PFSK-1 (cell line): ENCODE results near the gene ATP6V0A1.
A peak's percentile ranks its signal among the peaks of the same experiment; 100 is the strongest.

Experiments
- FOXP2 ChIP-seq: optimal IDR thresholded peaks from 2 replicates; pipeline ENCODE3; 2011; ENCODE audit warnings: borderline replicate concordance, control low read depth, inconsistent platforms; ENCODE audit not compliant: insufficient read depth; ENCODE audit errors: extremely low read length, extremely low read depth
- POLR2AphosphoS5 ChIP-seq: IDR thresholded peaks from 2 replicates; pipeline ENCODE4 v1.6.1; 2012; ENCODE audit warnings: low read depth, mild to moderate bottlenecking, control low read depth, low read length, moderate library complexity
- SIN3A ChIP-seq: IDR thresholded peaks from 2 replicates; pipeline ENCODE4 v1.6.1; 2012; ENCODE audit warnings: mild to moderate bottlenecking, low read length, moderate library complexity, borderline replicate concordance; ENCODE audit not compliant: insufficient read depth
- TAF1 ChIP-seq: IDR thresholded peaks from 2 replicates; pipeline ENCODE4 v1.6.1; 2012; ENCODE audit warnings: low read length, control low read depth, borderline replicate concordance; ENCODE audit not compliant: insufficient read depth
- TF ChIP-seq, protein P1 (sequence below), 2 experiments: IDR thresholded peaks; 2 replicates each; pipeline versions ENCODE4 v1.6.1 to v1.8.0; 2011 to 2012; ENCODE audit warnings: low read depth in 2 of 2, low read length in 2 of 2, control low read depth in 1 of 2, inconsistent platforms in 1 of 2, mild to moderate bottlenecking in 1 of 2, moderate library complexity in 1 of 2; ENCODE audit not compliant: insufficient read depth in 1 of 2

Gene ATP6V0A1

DNA sequence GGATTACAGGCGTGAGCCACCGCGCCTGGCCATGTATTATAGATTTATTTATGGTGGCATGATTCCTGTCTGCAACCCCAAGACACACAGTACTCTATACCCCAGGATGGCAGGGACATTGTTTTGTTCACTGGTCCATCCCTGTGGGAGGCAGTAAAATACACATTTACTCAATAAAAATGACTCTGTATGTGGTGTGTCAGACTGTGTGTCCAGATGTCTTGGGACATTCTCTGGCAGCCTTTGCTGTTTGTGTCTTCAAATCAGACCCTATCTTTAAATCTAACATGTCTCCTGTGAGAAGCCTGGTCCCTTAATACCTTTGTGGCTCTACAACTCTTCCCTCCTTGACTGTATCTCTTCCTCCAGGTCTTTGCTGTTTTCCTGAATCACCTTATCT lies 101.6 kb downstream of the ATP6V0A1 start:
- TF ChIP-seq TAF1 (no peak), POLR2AphosphoS5 (no peak), SIN3A (no peak), FOXP2 (no peak)
- TF ChIP-seq, protein P1, sequence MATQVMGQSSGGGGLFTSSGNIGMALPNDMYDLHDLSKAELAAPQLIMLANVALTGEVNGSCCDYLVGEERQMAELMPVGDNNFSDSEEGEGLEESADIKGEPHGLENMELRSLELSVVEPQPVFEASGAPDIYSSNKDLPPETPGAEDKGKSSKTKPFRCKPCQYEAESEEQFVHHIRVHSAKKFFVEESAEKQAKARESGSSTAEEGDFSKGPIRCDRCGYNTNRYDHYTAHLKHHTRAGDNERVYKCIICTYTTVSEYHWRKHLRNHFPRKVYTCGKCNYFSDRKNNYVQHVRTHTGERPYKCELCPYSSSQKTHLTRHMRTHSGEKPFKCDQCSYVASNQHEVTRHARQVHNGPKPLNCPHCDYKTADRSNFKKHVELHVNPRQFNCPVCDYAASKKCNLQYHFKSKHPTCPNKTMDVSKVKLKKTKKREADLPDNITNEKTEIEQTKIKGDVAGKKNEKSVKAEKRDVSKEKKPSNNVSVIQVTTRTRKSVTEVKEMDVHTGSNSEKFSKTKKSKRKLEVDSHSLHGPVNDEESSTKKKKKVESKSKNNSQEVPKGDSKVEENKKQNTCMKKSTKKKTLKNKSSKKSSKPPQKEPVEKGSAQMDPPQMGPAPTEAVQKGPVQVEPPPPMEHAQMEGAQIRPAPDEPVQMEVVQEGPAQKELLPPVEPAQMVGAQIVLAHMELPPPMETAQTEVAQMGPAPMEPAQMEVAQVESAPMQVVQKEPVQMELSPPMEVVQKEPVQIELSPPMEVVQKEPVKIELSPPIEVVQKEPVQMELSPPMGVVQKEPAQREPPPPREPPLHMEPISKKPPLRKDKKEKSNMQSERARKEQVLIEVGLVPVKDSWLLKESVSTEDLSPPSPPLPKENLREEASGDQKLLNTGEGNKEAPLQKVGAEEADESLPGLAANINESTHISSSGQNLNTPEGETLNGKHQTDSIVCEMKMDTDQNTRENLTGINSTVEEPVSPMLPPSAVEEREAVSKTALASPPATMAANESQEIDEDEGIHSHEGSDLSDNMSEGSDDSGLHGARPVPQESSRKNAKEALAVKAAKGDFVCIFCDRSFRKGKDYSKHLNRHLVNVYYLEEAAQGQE (IDR thresholded peaks at IDR 0.05; ENCODE audit: insufficient read depth in 1 of 2, low read depth in 2 of 2, low read length in 2 of 2): no peak

DNA sequence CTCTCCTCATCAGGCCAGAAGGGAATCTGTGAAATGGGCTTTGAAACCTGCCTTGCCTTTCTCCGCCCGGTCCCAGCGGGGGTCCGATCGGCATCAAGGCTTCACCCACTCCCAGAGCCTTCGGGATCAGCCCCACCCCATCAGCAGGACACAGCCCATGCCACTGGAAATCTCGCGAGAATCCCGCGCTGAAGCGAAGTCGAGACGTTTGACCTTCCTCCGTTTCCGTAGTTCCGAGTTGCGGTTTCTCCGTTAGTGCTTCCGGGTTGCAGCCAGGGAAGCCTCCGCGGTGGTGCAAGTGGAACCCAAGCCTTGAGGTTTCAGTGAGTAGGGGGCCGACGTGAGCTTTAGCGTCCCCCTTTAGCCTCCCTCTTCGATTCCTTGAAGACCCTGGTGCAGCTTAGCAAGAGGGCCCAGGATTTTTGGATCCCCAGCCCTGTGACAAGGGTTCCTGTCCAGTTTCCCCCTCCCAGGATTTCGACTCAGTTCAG lies 103.3 kb downstream of the ATP6V0A1 start, which contains the start of gene COASY:
Gene COASY, plus strand, starts transcription at position 252 of the 491 bp plus-strand sequence. CDS start 475 bp downstream, outside the sequence.
- TF ChIP-seq, protein P1 (IDR thresholded peaks at IDR 0.05; ENCODE audit: insufficient read depth in 1 of 2, low read depth in 2 of 2, low read length in 2 of 2): peak; percentile 30 to 58; a peak in 1 of 4 replicates
- peak; percentile 79 for TF ChIP-seq TAF1
- TF ChIP-seq SIN3A: peak; percentile 99; the same call in 1 of the 2 replicates
- peak; percentile 23 for TF ChIP-seq FOXP2
- TF ChIP-seq POLR2AphosphoS5: peak; percentile 85

DNA sequence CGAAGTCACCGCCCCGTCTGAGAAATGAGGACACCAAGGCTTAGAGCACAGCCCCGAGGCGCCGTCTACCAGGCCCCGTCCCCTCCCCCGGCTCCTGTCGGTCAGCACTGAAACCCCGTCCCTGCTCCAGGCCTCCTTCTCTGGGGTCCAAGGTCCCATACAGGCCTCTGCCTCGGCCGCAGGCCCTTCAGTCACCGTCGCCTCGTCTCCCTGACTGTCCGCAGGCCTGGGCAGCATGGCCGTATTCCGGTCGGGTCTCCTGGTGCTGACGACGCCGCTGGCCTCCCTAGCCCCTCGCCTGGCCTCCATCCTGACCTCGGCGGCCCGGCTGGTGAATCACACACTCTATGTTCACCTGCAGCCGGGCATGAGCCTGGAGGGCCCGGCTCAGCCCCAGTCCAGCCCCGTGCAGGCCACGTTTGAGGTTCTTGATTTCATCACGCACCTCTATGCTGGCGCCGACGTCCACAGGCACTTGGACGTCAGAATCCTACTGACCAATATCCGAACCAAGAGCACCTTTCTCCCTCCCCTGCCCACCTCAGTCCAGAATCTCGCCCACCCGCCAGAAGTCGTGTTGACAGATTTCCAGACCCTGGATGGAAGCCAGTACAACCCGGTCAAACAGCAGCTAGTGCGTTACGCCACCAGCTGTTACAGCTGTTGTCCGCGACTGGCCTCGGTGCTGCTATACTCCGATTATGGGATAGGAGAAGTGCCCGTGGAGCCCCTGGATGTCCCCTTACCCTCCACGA lies 103.9 kb downstream of the ATP6V0A1 start:
- TF ChIP-seq, protein P1 (IDR thresholded peaks at IDR 0.05; ENCODE audit: insufficient read depth in 1 of 2, low read depth in 2 of 2, low read length in 2 of 2): no peak
- no peak for TF ChIP-seq POLR2AphosphoS5
- TF ChIP-seq TAF1: no peak
- TF ChIP-seq FOXP2: no peak
- no peak for TF ChIP-seq SIN3A

DNA sequence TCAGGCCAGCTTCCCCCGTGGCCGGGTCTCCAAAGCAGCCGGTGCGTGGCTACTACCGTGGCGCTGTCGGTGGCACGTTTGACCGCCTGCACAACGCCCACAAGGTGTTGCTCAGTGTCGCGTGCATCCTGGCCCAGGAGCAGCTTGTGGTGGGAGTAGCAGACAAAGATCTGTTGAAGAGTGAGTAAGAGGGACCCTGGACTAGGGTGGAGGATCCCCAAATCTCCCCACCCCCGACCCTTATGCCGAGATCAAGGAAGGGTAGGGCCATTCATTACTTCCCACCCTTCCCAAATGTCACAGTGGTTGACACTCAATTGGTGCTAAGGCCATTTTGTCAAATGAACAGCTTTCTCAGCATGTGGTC lies 104.4 kb downstream of the ATP6V0A1 start:
- TF ChIP-seq POLR2AphosphoS5 (no peak), TAF1 (no peak), SIN3A (no peak), FOXP2 (no peak)
- TF ChIP-seq, protein P1 (IDR thresholded peaks at IDR 0.05; ENCODE audit: insufficient read depth in 1 of 2, low read depth in 2 of 2, low read length in 2 of 2): no peak

DNA sequence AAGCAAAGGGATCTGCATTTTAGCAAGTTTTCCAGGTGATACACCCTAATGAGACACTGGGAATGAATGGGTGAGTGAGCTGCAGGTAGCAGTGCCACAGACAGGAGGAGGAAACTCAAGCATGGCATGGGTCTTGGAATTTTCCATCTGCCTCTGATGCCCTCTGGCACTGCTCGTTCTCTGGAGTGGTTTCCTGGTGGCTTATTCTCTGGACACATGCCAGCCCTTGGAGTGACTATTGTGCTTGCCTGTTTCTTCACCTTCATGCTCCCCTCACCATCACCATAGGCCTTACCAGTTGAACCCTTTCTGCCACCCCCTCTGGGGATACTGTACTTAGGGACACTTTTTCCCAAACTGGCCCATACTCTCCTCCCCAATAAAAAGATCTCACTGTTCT lies 104.9 kb downstream of the ATP6V0A1 start:
- TF ChIP-seq FOXP2 (no peak), POLR2AphosphoS5 (no peak), SIN3A (no peak), TAF1 (no peak)
- TF ChIP-seq, protein P1 (IDR thresholded peaks at IDR 0.05; ENCODE audit: insufficient read depth in 1 of 2, low read depth in 2 of 2, low read length in 2 of 2): no peak
